HepG2 (cell line): ENCODE results near the gene PSEN1. TPM values are rescaled to one million over a fixed set of nuclear protein-coding genes. Genes with fewer than 3 reads are reported as not detected.

Experiments
- ATAC-seq: fragments of 200-7000 bp; cut with Tn5 transposase; 3 replicates; pipeline ENCODE4 v1.9.1; 2020; ENCODE audit warnings: mild to moderate bottlenecking, moderate library complexity
- BruUV-seq: library from RNA; stranded (reverse); fragments of 400-500 nt; replicated peaks from 2 replicates; lab custom pipeline; 2021; lab: Mats Ljungman, UMichigan
- CTCF ChIA-PET: fragments of 300-600 bp; formaldehyde crosslinking; extraction: SDS; loops from one replicate; lab custom pipeline; 2021; ENCODE audit warnings: low total read pairs, inconsistent platforms, low intra/inter-chr PET ratio; lab: Yijun Ruan, JAX
- POLR2A ChIA-PET: fragments of 350-600 bp; sonication (Branson Sonifier 250); formaldehyde crosslinking; loops from one replicate; lab custom pipeline; 2020; ENCODE audit warnings: antibody characterized with exemption, inconsistent platforms; lab: Yijun Ruan, JAX
- DNase-seq: peaks from one replicate; pipeline ENCODE4 v3.0.0-alpha.2; 2015; ENCODE audit warnings: low spot score
- FAIRE-seq: peaks from 3 replicates; lab custom pipeline; 2011; peaks lifted over from hg19 to GRCh38; lab: Jason Lieb, UNC
- H2AFZ ChIP-seq: one replicate; pipeline ENCODE4 v1.6.1; 2011; ENCODE audit warnings: low read length, inconsistent platforms
- H3K27ac ChIP-seq: fragments of 300-600 bp; 3 replicates; pipeline ENCODE4 v1.8.0; 2011; ENCODE audit warnings: mixed run types, mild to moderate bottlenecking, mixed read lengths, low read length, inconsistent platforms; ENCODE audit not compliant: insufficient read depth; ENCODE audit errors: extremely low read length
- H3K27me3 ChIP-seq, 2 experiments: fragments of 200-600 bp in 1 of 2; 2 replicates in 1 of 2; 3 replicates in 1 of 2; pipeline versions ENCODE4 v1.6.0 to v1.8.0; 2011; ENCODE audit warnings: low read length in 2 of 2, mild to moderate bottlenecking in 2 of 2, moderate library complexity in 2 of 2, inconsistent platforms in 1 of 2; ENCODE audit not compliant: insufficient read depth in 2 of 2, control insufficient read depth in 1 of 2
- H3K36me3 ChIP-seq, 2 experiments: fragments of 200-600 bp in 1 of 2; replicated peaks in 1 of 2; 2 replicates in 1 of 2; 3 replicates in 1 of 2; pipeline versions ENCODE4 v1.5.1 to v1.8.0; 2011; ENCODE audit warnings: low read length in 2 of 2, inconsistent platforms in 1 of 2; ENCODE audit not compliant: insufficient read depth in 2 of 2, control insufficient read depth in 1 of 2
- H3K4me1 ChIP-seq: 2 replicates; pipeline ENCODE4 v1.5.1; 2012; ENCODE audit warnings: low read length, inconsistent platforms; ENCODE audit not compliant: insufficient read depth
- H3K4me2 ChIP-seq: 2 replicates; pipeline ENCODE4 v1.6.0; 2011; ENCODE audit warnings: low read depth, low read length, inconsistent platforms
- H3K4me3 ChIP-seq, 3 experiments: fragments of 200-600 bp in 1 of 3; sonication (generic), shearing (Covaris generic) in 1 of 3; replicated peaks in 1 of 3; 2 replicates each; pipeline ENCODE4 v1.5.1; 2011 to 2016; ENCODE audit warnings: low read length in 3 of 3, inconsistent platforms in 2 of 3, low read depth in 2 of 3, mild to moderate bottlenecking in 2 of 3, control low read depth in 1 of 3, mixed read lengths in 1 of 3; ENCODE audit not compliant: insufficient read depth in 1 of 3
- H3K79me2 ChIP-seq: one replicate; pipeline ENCODE4 v1.6.1; 2011; ENCODE audit warnings: low read length, inconsistent platforms; ENCODE audit not compliant: insufficient read depth
- H3K9ac ChIP-seq: 2 replicates; pipeline ENCODE4 v1.6.0; 2011; ENCODE audit warnings: mild to moderate bottlenecking, low read depth, low read length, inconsistent platforms; ENCODE audit not compliant: insufficient read depth
- H3K9me3 ChIP-seq: 2 replicates; pipeline ENCODE4 v1.5.1; 2012; ENCODE audit warnings: mild to moderate bottlenecking, low read length
- H4K20me1 ChIP-seq: 2 replicates; pipeline ENCODE4 v1.6.0; 2011; ENCODE audit warnings: inconsistent platforms, mild to moderate bottlenecking, low read length, moderate library complexity; ENCODE audit not compliant: insufficient read depth
- FOXC1 ChIP-seq: sonication (generic); formaldehyde crosslinking; IDR thresholded peaks from 2 replicates; pipeline ENCODE4 v1.8.0; 2022; ENCODE audit warnings: mild to moderate bottlenecking, missing genetic modification reagents, borderline replicate concordance
- HMG20B ChIP-seq: conservative IDR thresholded peaks from 2 replicates; pipeline ENCODE4 v1.6.1; 2016; ENCODE audit warnings: missing genetic modification reagents, missing compliant biosample characterization
- KDM4B ChIP-seq: sonication (generic); formaldehyde crosslinking; IDR thresholded peaks from 2 replicates; pipeline ENCODE4 v1.4.0; 2020; ENCODE audit warnings: missing genetic modification reagents
- MED1 ChIP-seq: sonication (generic); formaldehyde crosslinking; IDR thresholded peaks from 2 replicates; pipeline ENCODE4 v1.4.0; 2020; ENCODE audit warnings: missing genetic modification reagents
- MYPOP ChIP-seq: sonication (generic); formaldehyde crosslinking; IDR thresholded peaks from 2 replicates; pipeline ENCODE4 v1.8.1; 2023; ENCODE audit warnings: mild to moderate bottlenecking, moderate library complexity, missing genetic modification reagents
- NFE2L2 ChIP-seq: fragments of 150-350 bp; IDR thresholded peaks from 2 replicates; pipeline ENCODE4 v1.6.1; 2014; ENCODE audit warnings: low read length
- PHF20 ChIP-seq: sonication (generic); formaldehyde crosslinking; IDR thresholded peaks from 2 replicates; pipeline ENCODE4 v1.5.0; 2020; ENCODE audit warnings: mild to moderate bottlenecking, missing genetic modification reagents
- POLR2AphosphoS2 ChIP-seq: IDR thresholded peaks from 2 replicates; pipeline ENCODE4 v1.6.1; 2011; ENCODE audit warnings: low read depth, low read length, improper control_type of control experiment
- PTBP1 ChIP-seq: fragments of 200-400 bp; formaldehyde crosslinking; IDR thresholded peaks from 2 replicates; pipeline ENCODE4 v1.6.1; 2018; ENCODE audit warnings: low read length, low read depth; ENCODE audit not compliant: poor library complexity, severe bottlenecking
- ZBTB14 ChIP-seq: sonication (generic); formaldehyde crosslinking; IDR thresholded peaks from 2 replicates; pipeline ENCODE4 v1.4.0; 2020; ENCODE audit warnings: missing genetic modification reagents
- ZGPAT ChIP-seq: IDR thresholded peaks from 2 replicates; pipeline ENCODE4 v1.6.1; 2016; ENCODE audit warnings: mild to moderate bottlenecking
- ZNF160 ChIP-seq: sonication (generic); formaldehyde crosslinking; IDR thresholded peaks from 2 replicates; pipeline ENCODE4 v1.8.0; 2022; ENCODE audit warnings: mild to moderate bottlenecking, inconsistent platforms, missing genetic modification reagents
- ZNF510 ChIP-seq: sonication (generic); formaldehyde crosslinking; IDR thresholded peaks from 2 replicates; pipeline ENCODE4 v1.4.0; 2020; ENCODE audit warnings: low read depth, mild to moderate bottlenecking, missing genetic modification reagents
- ZUFSP ChIP-seq: sonication (generic); formaldehyde crosslinking; IDR thresholded peaks from 2 replicates; pipeline ENCODE4 v1.9.0; 2021; ENCODE audit warnings: missing genetic modification reagents, mild to moderate bottlenecking, borderline replicate concordance
- WGBS: methylation state at CpG from one replicate; pipeline ENCODE4 v1.1.6; 2017; ENCODE audit warnings: low lambda C conversion rate; 5-methylcytosine and 5-hydroxymethylcytosine counted together
- in situ Hi-C: cut with HindIII; loops from 2 replicates; pipeline ENCODE4 v1.10.0; 2017; ENCODE audit warnings: low pct_unique_long_range_greater_than_20kb; ENCODE audit not compliant: extremely low pct_ligation_motif_present
- intact Hi-C: fragments of 100-400 bp; cut with micrococcal nuclease; formaldehyde crosslinking; loops from one replicate; pipeline ENCODE4 v1.10.0; 2022; ENCODE audit not compliant: unreplicated experiment
- polyA plus RNA-seq, 8 experiments: library from polyadenylated mRNA; depleted of rRNA in 3 of 8; stranded (reverse) in 7 of 8; unstranded in 1 of 8; fragments of >200 nt; fragmentation: Illumina TruSeq in 4 of 8; extraction: Trizol in 4 of 8; gene quantifications; 2 replicates each; pipeline versions ENCODE4 v1.2.1 to v1.2.3, GENCODE V29; 2011 to 2016; ENCODE audit warnings: low read depth in 4 of 8, missing spikeins in 1 of 8, mixed read lengths in 1 of 8; ENCODE audit not compliant: insufficient read depth in 1 of 8
- total RNA-seq, 5 experiments: library from RNA; depleted of rRNA; stranded (reverse); fragments of >200 nt; fragmentation: Illumina TruSeq; extraction: Trizol; gene quantifications; 2 replicates each; pipeline ENCODE4 v1.2.3, GENCODE V29; 2016; ENCODE audit warnings: low read depth in 1 of 5

The PSEN1 gene
- total and polyA plus RNA-seq, 2 of the 13 experiments (the other 11 are each of a cell fraction or from before 2014, with no cell fraction given) = 12.5 to 26.6 TPM

- TF ChIP-seq PTBP1 (no peak), MED1 (CRISPR knock-in tag) (no peak), KDM4B (CRISPR knock-in tag) (no peak), FOXC1 (CRISPR knock-in tag) (no peak)
These were observed 10.6 kb upstream of the PSEN1 start (continued) for GRCh38 chr14:73125746-73126145.

- Histone ChIP-seq H3K4me3 (no peak overlapping the region), H3K79me2 (peaks cover 10% of the 10 kb centered on the region), H3K4me2 (no peak overlapping the region), H3K36me3 (no peaks in the 10 kb centered on the region), H3K4me1 (peaks cover 7% of the 10 kb centered on the region; the same call in 1 of the 2 replicates), H2AFZ (no peak overlapping the region), H3K9ac (no peak overlapping the region), H4K20me1 (no peaks in the 10 kb centered on the region), H3K9me3 (no peaks in the 10 kb centered on the region), H3K27me3 (no peaks in the 10 kb centered on the region; a peak in 1 of 5 replicates), H3K27ac (no peak overlapping the region)
- no TSS peak for BruUV-seq
- DNase-seq (no peak), ATAC-seq (no peak), FAIRE-seq (no peak)
- intact Hi-C loops = no loop called here
- POLR2A ChIA-PET = no interaction called here
- 90% methylated on average over 3 of the region's 3 CpGs for WGBS
- TF ChIP-seq PHF20 = no peak
- no peak for TF ChIP-seq POLR2AphosphoS2
- no peak for TF ChIP-seq ZBTB14
- TF ChIP-seq NFE2L2 = no peak
- no peak for TF ChIP-seq ZNF510 (CRISPR knock-in tag)
- TF ChIP-seq ZUFSP (CRISPR knock-in tag) = no peak
- TF ChIP-seq ZGPAT = no peak
- TF ChIP-seq MYPOP = no peak
- TF ChIP-seq HMG20B (CRISPR knock-in tag) = no peak
- no peak for TF ChIP-seq ZNF160
- CTCF ChIA-PET = no interaction called here
- in situ Hi-C loops = no loop called here
These were observed 2.5 kb upstream of the PSEN1 start for GRCh38 chr14:73133795-73134194.
